GM06990 (cell line): ENCODE results near the gene KBTBD3.
A peak's percentile ranks its signal among the peaks of the same experiment; 100 is the strongest.

Experiments used
- DNase-seq: peaks from one replicate; pipeline ENCODE4 v3.0.0-alpha.2; 2011; ENCODE audit not compliant: insufficient read length; ENCODE audit errors: extremely low read depth
- H3K27me3 ChIP-seq: replicated peaks from 2 replicates; pipeline ENCODE4 v1.6.0; 2011; ENCODE audit warnings: low read length; ENCODE audit not compliant: control insufficient read depth, insufficient read depth
- H3K36me3 ChIP-seq: 2 replicates; pipeline ENCODE4 v1.5.1; 2011; ENCODE audit warnings: low read length; ENCODE audit not compliant: control insufficient read depth, insufficient read depth
- H3K4me3 ChIP-seq: replicated peaks from 2 replicates; pipeline ENCODE4 v1.5.1; 2011; ENCODE audit warnings: low read depth, mild to moderate bottlenecking, control low read depth, low read length
- TF ChIP-seq, protein P1 (sequence below): IDR thresholded peaks from 2 replicates; pipeline ENCODE4 v1.5.1; 2011; ENCODE audit warnings: low read length, control low read depth, mild to moderate bottlenecking, inconsistent platforms; ENCODE audit not compliant: insufficient read depth, poor library complexity, severe bottlenecking

Gene KBTBD3

DNA sequence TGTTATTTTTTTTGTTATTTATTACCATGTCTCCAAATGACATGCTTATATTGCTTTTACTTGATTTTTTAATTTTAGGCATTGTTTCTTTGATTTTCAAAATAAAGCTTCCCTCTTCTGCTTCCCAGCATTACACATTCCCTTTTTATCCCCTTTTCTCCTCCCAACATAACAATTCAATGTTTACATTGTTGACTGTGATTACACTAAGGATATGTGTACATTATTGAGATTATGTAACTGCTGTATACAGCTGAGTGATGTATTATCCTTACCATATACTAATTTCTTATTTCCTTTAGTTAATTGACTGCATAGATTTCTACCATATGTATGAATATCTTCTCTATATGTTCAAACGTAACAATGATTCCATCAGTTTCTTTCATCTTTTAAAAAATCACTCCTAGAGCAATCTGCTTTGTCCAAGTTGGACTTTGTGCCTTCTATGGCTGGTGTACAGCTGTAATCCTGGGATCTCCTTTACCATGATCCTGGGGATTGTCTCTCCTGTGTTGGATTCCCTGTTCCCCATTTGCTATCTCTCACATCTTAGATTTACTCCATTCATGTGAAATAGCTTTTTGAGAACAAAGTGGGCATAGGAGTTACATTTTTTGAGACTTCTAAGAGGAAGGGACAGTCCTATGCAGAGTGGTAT is 21.9 kb upstream of the KBTBD3 start:
- H3K27me3 ChIP-seq, result no peaks in the 10 kb centered on the region
- DNase-seq, result no peak
- TF ChIP-seq, protein P1, sequence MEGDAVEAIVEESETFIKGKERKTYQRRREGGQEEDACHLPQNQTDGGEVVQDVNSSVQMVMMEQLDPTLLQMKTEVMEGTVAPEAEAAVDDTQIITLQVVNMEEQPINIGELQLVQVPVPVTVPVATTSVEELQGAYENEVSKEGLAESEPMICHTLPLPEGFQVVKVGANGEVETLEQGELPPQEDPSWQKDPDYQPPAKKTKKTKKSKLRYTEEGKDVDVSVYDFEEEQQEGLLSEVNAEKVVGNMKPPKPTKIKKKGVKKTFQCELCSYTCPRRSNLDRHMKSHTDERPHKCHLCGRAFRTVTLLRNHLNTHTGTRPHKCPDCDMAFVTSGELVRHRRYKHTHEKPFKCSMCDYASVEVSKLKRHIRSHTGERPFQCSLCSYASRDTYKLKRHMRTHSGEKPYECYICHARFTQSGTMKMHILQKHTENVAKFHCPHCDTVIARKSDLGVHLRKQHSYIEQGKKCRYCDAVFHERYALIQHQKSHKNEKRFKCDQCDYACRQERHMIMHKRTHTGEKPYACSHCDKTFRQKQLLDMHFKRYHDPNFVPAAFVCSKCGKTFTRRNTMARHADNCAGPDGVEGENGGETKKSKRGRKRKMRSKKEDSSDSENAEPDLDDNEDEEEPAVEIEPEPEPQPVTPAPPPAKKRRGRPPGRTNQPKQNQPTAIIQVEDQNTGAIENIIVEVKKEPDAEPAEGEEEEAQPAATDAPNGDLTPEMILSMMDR, result no peak
- no peaks in the 10 kb centered on the region; the same call in none of the 2 replicates for H3K36me3 ChIP-seq
- H3K4me3 ChIP-seq, result no peak overlapping the region

DNA sequence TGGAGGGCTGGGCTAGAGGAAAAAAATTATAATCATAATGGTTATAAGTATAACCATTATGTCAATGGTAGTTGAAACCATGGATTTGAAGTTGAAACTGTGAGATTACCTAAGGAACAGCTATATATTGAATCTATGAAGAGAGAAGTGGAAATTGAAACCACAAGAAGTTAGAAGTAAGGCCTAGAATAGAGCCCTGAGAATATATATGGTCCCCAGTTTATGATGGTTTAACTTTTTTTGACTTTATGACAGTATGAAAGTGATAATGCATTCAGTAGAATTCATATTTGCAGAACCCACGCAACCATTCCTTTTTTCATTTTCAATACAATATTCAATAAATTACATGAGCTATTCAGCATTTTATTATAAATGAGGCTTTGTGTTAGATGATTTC is 15.3 kb upstream of the KBTBD3 start:
- Histone ChIP-seq H3K27me3 (no peaks in the 10 kb centered on the region), H3K36me3 (no peaks in the 10 kb centered on the region; the same call in none of the 2 replicates), H3K4me3 (no peak overlapping the region)
- TF ChIP-seq, protein P1, result no peak
- DNase-seq, result no peak

DNA sequence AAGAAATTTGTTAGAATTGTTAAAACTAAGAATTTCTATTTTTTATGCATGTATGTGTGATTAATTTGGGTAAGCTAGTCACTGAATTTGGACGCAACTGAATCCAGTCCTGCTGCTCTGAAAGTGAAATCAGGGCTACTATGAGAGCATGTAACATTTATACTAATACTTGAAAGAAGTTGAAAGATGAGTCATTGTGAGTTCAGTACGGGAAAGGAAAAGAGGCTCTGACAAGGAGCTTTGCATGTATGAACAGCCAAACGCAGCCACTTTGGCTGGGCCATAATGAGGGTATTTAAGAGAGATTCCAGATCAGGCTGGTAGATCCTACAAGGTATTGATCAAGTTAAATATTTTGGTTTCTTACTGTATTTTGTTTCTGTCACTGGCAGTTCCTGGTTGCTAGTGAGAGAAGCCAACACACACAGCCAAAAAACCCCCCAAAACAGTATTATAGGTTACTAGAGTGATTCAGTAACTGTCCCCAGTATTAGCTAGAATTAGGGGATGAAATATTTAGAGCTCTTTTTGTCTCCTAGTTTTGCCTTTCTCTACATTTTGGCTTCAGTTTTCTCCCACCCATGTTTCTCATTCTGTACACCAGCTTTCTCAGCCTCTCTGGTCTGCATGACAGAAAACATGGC is 14.5 kb upstream of the KBTBD3 start:
- DNase-seq, result peak; percentile 38
- H3K4me3 ChIP-seq, result no peak overlapping the region; the same call in 1 of the 2 replicates
- H3K36me3 ChIP-seq, result no peaks in the 10 kb centered on the region; the same call in none of the 2 replicates
- TF ChIP-seq, protein P1, result no peak
- H3K27me3 ChIP-seq, result no peaks in the 10 kb centered on the region

DNA sequence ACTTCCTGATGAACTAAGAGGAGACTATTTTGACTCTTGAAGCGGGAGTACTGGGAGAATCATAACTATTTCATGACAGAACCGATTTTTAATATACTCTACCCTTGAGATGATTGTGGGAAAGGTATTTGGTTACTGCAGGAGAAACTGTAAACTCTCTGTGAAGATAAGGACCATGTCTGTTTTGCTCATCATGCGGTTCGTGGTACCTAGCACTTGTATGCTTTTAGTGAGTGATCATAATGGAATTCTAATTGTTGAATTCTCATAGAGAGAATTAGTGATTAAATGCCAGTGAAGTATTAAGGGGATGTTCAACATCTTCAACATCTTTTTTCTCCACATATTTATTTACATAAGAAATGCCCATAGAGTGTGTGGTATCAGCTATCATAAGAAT is 11.7 kb upstream of the KBTBD3 start:
- Histone ChIP-seq H3K36me3 (no peaks in the 10 kb centered on the region), H3K4me3 (no peak overlapping the region), H3K27me3 (no peaks in the 10 kb centered on the region)
- TF ChIP-seq, protein P1, result no peak
- no peak for DNase-seq

DNA sequence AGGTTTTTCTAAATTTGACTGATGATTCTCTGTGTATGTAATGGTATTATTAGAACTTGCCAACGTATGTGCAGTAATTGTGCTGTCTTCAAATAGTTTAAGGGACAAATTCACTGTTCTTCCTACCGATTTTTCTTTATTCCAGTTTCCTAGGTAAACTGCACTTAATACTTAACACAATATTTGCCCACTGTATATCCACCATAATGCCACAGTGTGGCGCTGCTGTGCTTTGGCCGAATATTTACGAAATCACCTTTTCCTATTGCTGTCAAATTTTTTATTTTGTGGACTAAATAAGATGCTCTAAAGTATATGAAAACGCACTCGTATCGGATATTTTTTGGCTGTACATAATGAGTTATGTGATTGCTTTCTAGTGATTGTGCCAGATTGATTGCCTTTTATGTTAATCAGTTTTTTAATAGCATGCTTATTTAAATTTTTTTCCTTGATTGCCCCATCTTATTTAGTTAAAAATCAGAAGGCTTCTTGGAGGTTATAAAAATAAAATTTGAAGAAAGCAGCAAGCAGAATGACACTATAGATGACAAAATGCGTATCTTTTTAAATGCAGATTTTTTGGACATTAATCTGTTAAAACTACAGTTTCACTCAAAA is 10.8 kb upstream of the KBTBD3 start:
- H3K4me3 ChIP-seq, result no peak overlapping the region
- TF ChIP-seq, protein P1, result peak; percentile 82
- DNase-seq, result no peak
- H3K36me3 ChIP-seq, result no peaks in the 10 kb centered on the region
- H3K27me3 ChIP-seq, result no peaks in the 10 kb centered on the region
